Activated CD8-positive, alpha-beta memory T cell treated with anti-CD3 and anti-CD28 coated beads, Interleukin-2, amount 50 U/mL, for 24 hours (primary cell): Measurements from ENCODE around the gene GBGT1.

ENCODE experiments used
- DNase-seq: peaks from one replicate; pipeline ENCODE4 v3.0.0-alpha.2; 2020; ENCODE audit errors: extremely low read depth

GBGT1 gene

DNA sequence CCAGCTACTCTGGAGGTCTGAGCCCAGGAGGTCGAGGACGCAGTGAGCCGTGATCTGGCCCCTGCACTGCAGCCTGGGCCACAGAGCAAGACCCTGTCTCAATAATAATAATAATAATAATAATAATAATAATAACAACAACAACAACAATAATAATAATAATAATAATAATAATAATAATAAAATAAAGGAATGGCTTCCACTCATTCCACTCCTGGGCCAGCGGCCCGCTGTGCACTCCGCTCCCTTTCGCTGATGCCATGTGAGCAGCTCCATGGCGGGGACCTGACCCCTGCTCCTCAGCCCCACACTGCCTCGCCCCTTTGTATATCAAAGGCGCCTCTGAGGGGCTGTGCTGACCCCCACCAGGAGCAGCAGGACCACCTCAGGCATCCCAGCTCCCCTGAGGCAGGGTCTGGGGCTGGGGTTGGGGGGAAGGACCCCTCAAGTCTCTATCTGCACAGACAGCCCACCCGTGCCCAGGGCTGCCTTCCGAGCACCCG is 20.0 kb downstream of the GBGT1 start:
- DNase-seq: no peak

DNA sequence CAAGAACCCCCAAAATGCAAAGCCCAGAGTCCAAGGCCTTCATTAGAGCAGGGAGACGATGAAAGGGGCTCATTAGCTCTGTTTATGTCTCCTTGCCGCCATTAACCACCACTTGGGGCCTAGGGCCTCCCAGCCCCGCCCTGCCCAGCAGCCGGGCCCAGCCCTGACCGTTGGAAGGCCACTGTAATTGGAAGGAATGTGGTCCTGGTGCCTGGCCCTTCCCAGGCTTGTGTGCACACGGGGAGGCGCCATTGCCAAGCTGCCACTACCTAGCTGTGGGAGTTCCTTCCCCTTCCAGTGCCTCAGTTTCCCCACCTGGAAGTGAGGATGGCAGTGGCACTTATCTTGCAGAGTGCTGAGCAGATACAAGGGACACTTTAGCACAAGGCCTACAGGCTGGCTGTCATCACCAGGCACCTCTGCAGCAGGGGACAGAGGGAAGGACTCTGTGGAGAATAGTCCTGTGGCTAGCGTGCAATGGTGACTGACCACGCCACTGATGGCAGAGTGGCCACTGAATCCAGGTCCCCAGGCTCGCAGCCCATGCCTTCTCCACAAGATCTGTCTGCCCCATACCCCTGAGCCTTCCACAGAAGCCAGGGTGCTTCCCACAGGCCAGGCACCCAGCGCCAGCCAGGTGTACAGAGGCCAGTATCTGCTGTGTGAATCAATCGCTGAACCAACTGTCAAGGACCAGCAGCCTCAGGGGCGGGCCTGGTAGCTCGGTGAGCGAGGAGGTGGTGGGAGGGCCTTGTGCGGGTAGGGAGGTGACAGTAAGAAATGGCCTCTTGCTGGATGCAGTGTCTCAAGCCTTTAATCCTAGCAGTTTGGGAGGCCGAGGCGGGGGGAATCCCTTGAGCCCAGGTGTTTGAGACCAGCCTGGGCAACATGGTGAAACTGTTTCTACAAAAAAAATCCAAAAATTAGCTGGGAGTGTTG is 20.8 kb downstream of the GBGT1 start:
- DNase-seq: no peak

- no peak for DNase-seq
These were observed 21.7 kb downstream of the GBGT1 start for GRCh38 chr9:133141833-133142595.

- DNase-seq: no peak
These were observed 23.1 kb downstream of the GBGT1 start for GRCh38 chr9:133140606-133141005.

GRCh38 chr9:133140174-133140505 is 23.6 kb downstream of the GBGT1 start:
- DNase-seq: no peak

DNA sequence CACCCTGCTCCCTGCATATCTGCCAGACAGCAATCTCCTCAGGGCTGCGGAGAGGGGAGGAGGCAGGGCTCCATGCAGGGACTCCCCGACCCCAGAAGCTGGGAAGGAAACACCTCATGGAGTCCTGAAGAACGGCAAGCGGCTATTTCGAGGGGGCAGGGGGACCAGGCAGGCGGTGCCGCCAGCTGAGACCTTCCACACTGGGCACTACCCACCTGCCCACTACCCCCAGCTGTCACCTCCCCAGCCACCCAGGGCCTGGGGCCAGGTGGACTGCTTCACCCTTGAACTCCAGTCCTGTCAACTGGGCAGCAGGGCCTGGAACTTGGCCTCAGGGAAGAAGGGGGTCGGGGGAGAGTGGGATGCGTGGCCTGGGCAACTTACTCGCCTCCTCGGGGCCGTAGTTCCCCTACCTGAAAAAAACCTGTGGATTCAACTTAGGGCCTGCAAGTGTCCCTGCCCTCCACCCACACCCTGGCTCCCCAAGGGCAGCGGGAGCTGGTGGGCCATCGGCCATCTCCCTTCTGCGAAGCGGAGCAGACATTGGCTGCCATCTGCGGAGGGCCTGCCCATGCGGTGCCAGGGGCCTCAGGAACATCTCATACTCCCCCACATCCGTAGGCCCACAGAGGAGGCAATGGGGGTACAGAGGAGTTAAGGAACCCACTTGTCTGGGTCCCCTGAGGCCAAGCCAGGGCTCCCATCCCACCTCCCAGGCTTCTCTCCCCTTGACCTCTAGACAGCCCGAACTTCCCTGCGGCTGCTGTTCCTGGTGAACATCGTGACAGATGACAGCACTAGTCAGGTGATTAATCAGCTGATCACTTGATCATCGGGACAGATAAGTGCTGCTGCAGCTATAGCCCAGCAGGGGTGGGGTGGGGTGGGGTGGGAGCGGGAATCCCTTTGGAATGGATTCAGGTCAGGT is 24.2 kb downstream of the GBGT1 start:
- DNase-seq: no peak

DNA sequence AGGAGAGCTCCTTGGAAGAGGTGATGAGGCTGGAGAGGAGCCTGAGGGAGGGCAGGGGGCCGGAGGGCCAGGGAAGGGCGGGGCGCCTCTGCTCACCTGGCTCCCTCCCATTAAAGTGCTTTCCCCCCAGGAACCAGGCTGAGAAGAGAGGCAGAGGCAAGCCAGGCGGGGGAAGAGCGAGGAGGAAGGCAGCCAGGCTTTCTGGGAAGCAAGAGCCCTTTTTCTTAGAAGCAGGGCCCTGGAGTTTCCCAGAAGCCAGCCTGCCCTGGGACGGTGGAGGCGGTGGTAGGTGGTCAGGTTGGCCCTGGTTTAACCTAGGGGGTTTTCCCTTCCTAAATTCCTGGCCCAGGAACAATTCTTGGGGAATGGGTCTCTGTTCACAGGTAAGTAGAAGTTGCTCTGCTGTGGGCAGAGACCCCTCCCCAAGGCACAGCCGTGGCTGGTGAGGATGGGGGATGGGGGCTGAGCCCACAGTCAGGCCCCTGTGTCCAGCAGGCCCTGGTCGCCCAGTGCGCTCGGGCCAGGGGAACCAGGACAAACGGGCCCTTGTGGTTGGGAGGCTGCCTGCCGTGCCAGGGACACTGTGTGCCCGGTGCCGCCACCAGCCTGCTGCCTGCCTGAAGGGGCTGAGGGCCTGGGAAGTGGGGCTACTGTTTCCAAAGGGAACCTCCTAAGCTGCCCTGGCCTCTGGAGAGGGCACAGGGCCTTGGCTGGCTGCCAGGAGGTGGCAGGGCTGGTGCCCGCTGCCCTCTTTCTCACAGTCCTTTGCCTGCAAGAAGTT is 26.1 kb downstream of the GBGT1 start:
- DNase-seq: no peak

- DNase-seq: no peak
These were observed 28.5 kb downstream of the GBGT1 start for GRCh38 chr9:133135146-133135745.

GRCh38 chr9:133134388-133135145 is 29.1 kb downstream of the GBGT1 start:
- no peak for DNase-seq

- DNase-seq: peak; percentile 77
These were observed 29.9 kb downstream of the GBGT1 start for GRCh38 chr9:133133681-133134387.

- DNase-seq: no peak
These were observed 31.5 kb downstream of the GBGT1 start for GRCh38 chr9:133132174-133132573.

DNA sequence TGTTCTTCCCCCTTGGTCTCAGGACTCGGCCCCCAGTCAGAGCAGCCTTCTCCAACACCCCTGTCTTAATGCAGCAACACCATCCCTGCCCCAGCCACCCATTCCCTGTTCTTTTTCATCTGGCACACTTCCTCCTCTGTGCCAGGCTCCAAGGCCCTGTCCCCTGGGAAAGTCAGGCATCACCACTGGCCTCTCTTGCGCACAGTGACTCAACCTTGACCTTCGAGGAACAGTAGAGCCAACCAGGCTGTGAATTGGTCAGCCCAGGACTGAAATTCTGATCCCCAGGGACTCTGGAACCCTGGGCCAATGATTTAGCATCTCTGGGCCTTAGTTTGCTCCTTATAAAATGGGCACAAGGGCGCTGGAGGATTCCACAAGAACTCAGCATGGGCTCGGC is 32.2 kb downstream of the GBGT1 start:
- DNase-seq: no peak

DNA sequence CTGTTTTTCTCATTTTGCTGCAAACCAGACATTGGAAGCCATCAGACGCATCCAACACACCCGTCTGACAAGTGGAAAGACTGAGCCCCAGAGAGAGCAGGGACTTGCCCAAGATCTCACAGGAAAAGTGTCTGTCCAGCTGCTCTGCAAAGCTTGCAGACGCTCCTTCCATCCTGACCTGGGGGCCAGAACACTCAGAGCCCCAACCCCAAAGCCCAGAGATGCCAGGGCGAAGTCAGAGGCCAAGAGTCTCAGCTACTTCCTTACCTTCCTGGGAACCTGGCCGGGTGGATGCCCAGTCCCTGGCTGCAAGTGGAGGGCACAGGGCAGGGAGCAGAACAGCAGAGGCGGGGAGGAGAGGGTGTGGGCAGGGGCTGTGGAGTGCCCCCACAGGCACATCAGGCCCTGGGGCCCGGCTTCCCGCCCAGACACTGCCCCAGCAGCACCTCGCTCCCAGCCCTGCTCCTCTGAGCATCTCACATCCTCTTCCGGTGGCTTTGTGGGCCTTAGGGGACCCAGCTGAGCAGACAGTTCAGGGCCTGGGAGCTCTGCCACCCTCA is 32.9 kb downstream of the GBGT1 start:
- DNase-seq: no peak

GRCh38 chr9:133129001-133129795 is 34.5 kb downstream of the GBGT1 start:
- no peak for DNase-seq

DNA sequence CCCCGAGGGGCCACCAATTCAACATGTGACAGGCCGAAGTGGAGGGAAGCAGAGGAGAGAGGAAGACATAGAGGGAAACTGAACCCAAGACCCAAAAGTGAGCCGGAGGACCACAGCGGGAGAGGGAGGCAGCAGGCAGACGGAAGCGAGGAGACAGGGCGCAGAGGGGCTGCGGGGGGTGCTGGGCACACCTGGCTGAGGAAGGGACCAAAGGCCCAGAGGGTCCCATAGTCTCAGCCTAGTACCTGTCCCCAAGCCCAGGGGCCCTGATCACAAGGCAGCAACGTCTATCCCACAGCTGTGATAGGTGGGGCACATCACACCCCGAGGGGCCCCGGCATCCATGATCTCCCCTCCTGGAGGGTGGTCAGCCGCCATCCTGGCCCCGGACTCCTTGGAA is 35.6 kb downstream of the GBGT1 start:
- DNase-seq: no peak

GRCh38 chr9:133127340-133127981 is 36.3 kb downstream of the GBGT1 start:
- DNase-seq: no peak

DNA sequence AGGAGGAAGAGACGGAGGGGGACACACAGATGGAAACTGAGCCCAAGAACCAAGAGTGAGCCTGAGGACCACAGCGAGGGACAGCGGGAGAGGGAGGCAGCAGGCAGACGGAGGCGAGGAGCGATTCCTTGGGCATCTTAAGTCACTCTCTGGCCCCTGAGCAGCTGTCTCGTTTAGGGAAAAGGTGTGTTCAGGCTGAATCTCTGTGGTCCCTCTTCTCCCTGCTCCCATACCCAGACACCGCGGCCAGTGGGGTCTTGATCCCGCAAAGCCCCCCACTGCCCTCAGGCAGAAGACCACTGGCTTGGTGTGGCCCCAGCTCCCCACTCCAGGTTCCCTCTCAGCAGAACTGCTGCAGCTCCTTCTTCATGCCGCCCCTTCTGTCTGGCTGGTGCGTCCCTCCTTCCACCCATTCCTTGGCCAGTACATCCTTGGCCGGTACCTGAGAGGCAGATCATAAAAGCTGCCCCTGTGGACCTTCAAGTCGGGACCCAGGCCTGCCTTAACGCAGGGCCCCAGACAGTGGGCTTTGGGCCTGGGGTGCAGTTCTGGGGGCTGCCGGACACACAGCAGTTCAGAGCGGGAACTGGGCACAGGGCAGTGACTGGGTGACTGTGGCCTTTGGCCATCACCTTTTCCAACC is 36.9 kb downstream of the GBGT1 start:
- DNase-seq: no peak
